HEK293T (cell line): ENCODE measurements around the gene INPP4B.

Experiments used
- ARNT ChIP-seq: fragments of 450-650 bp; IDR thresholded peaks from 2 replicates; pipeline ENCODE4 v1.6.1; 2017; ENCODE audit warnings: mild to moderate bottlenecking
- BHLHE40 ChIP-seq: fragments of 450-650 bp; IDR thresholded peaks from 2 replicates; pipeline ENCODE4 v1.6.1; 2016; ENCODE audit warnings: mild to moderate bottlenecking, moderate library complexity, borderline replicate concordance
- ELF4 ChIP-seq: fragments of 450-650 bp; IDR thresholded peaks from 2 replicates; pipeline ENCODE4 v1.6.1; 2017; ENCODE audit warnings: antibody characterized with exemption
- FOXA1 ChIP-seq: fragments of 450-650 bp; IDR thresholded peaks from 2 replicates; pipeline ENCODE4 v1.6.1; 2016; ENCODE audit warnings: mild to moderate bottlenecking
- HDGF ChIP-seq: fragments of 450-650 bp; IDR thresholded peaks from 2 replicates; pipeline ENCODE4 v1.6.1; 2017; ENCODE audit warnings: antibody characterized with exemption, borderline replicate concordance
- LEF1 ChIP-seq: fragments of 450-650 bp; IDR thresholded peaks from 2 replicates; pipeline ENCODE4 v1.6.1; 2017; ENCODE audit warnings: mild to moderate bottlenecking, borderline replicate concordance
- NFRKB ChIP-seq: fragments of 450-650 bp; IDR thresholded peaks from 2 replicates; pipeline ENCODE4 v1.6.1; 2016; ENCODE audit warnings: mild to moderate bottlenecking, moderate library complexity
- PKNOX1 ChIP-seq: fragments of 450-650 bp; IDR thresholded peaks from 2 replicates; pipeline ENCODE4 v1.6.1; 2016
- SP1 ChIP-seq: fragments of 450-650 bp; IDR thresholded peaks from 2 replicates; pipeline ENCODE4 v1.6.1; 2017

GRCh38 chr4:142091691-142092182, 754.4 kb downstream of the INPP4B start:
- no peak for TF ChIP-seq HDGF
- TF ChIP-seq SP1: no peak
- no peak for TF ChIP-seq ELF4
- no peak for TF ChIP-seq PKNOX1
- TF ChIP-seq FOXA1: no peak
- no peak for TF ChIP-seq NFRKB
- no peak for TF ChIP-seq BHLHE40
- no peak for TF ChIP-seq ARNT
- no peak for TF ChIP-seq LEF1
